Activated CD8-positive, alpha-beta T cell treated with anti-CD3 and anti-CD28 coated beads for 36 hours (primary cell): ENCODE results near the gene OBI1. TPM values are rescaled to one million over a fixed set of nuclear protein-coding genes. Genes with fewer than 3 reads are reported as not detected.

ENCODE experiments used
- ATAC-seq: fragments of 200-7000 bp; cut with Tn5 transposase; one replicate; pipeline ENCODE4 v1.10.0; 2021; ENCODE audit warnings: mild to moderate bottlenecking, moderate library complexity
- CTCF ChIA-PET: fragments of 350-600 bp; sonication (Branson Sonifier 250); formaldehyde crosslinking; loops from one replicate; lab custom pipeline; 2021; ENCODE audit warnings: antibody characterized with exemption; lab: Charles Lee
- POLR2A ChIA-PET: fragments of 350-600 bp; sonication (Branson Sonifier 250); formaldehyde crosslinking; loops from one replicate; lab custom pipeline; 2021; ENCODE audit warnings: antibody characterized with exemption; lab: Charles Lee
- DNase-seq: peaks from one replicate; pipeline ENCODE4 v3.0.0-alpha.2; 2020
- H3K27ac Mint-ChIP-seq: one replicate; pipeline ENCODE4 v1.8.0; 2021; ENCODE audit warnings: mild to moderate bottlenecking, mixed read lengths
- H3K27me3 Mint-ChIP-seq: one replicate; pipeline ENCODE4 v1.8.0; 2021; ENCODE audit warnings: mixed read lengths
- H3K36me3 Mint-ChIP-seq: one replicate; pipeline ENCODE4 v1.8.0; 2021; ENCODE audit warnings: low read depth, mixed read lengths
- H3K4me1 Mint-ChIP-seq: one replicate; pipeline ENCODE4 v1.8.0; 2021; ENCODE audit warnings: low read depth, mixed read lengths
- H3K4me3 Mint-ChIP-seq: one replicate; pipeline ENCODE4 v1.8.0; 2021; ENCODE audit warnings: mild to moderate bottlenecking, moderate library complexity, mixed read lengths
- H3K9me3 Mint-ChIP-seq: one replicate; pipeline ENCODE4 v1.8.0; 2021; ENCODE audit warnings: mixed read lengths
- CTCF ChIP-seq: fragments of 200-600 bp; IDR thresholded peaks from one replicate; pipeline ENCODE4 v1.8.0; 2022; ENCODE audit warnings: antibody characterized with exemption, mild to moderate bottlenecking
- intact Hi-C: fragments of 100-400 bp; cut with micrococcal nuclease; formaldehyde crosslinking; loops from one replicate; pipeline ENCODE4 v1.10.0; 2022
- total RNA-seq, 2 experiments: library from RNA; stranded (reverse); gene quantifications; one replicate each; pipeline ENCODE4 v1.2.3, GENCODE V29; 2021

OBI1 gene
- total RNA-seq, 2 experiments from 2014 or later, result 17.5 to 19.1 TPM

DNA sequence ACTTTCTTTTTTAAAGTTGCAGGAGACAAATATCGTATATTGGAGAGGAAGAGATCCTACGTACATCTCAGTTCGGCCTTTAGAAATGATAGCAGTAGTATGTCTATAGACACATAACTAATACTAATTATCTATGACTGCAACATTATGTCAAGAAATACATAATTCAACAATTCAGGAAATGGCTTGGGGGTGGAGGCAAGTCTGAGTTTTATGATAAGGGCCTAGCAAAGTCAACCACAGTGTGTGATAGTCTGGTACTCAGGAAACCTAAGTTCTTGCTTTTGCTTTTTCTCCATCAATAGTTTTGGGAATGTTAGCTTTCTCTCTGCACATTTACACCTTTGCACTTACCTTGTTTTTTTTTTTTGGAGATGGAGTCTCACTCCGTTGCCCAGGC is 27.5 kb upstream of the OBI1 start:
- Mint-ChIP-seq H3K4me3 (no peak overlapping the region), H3K27ac (no peak overlapping the region), H3K9me3 (peaks cover 3% of the 10 kb centered on the region), H3K4me1 (no peaks in the 10 kb centered on the region), H3K36me3 (no peaks in the 10 kb centered on the region), H3K27me3 (peaks cover 17% of the 10 kb centered on the region)
- intact Hi-C loops, result no loop called here
- DNase-seq (no peak), ATAC-seq (no peak)
- POLR2A ChIA-PET, result no interaction called here
- CTCF ChIA-PET, result no interaction called here
- no peak for TF ChIP-seq CTCF

- ChIA-PET POLR2A (no interaction called here), CTCF (no interaction called here)
- ATAC-seq (no peak), DNase-seq (no peak)
- Mint-ChIP-seq H3K27ac (no peak overlapping the region), H3K27me3 (peaks cover 11% of the 10 kb centered on the region), H3K36me3 (no peaks in the 10 kb centered on the region), H3K9me3 (peaks cover 3% of the 10 kb centered on the region), H3K4me3 (no peak overlapping the region), H3K4me1 (no peaks in the 10 kb centered on the region)
- intact Hi-C loops, result no loop called here
- no peak for TF ChIP-seq CTCF
Measured at GRCh38 chr13:78680576-78681350, 21.8 kb upstream of the OBI1 start.

DNA sequence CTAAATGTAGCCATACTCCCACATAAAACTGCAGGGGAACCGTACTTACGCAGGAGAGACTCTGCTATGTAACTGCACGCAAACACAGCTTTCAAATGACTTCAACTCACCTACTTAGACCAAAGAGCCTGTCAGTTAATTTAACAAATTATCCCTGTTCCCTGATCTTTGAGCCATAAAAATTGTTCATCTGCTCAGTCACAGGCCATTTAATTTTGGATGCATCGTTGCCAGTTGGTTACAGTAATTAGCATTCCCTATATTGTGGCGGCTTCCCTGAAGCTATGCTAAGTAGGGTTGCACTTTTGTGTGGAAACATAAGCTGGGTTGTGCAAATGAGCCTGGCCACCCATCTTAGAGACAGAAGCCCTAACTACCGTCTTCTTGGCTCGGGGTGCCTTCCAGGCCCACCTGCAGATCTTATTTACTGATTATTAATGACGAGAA is 21.2 kb upstream of the OBI1 start:
- no peak for TF ChIP-seq CTCF
- ChIA-PET CTCF (no interaction called here), POLR2A (no interaction called here)
- ATAC-seq, result no peak
- no peak for DNase-seq
- no peaks in the 10 kb centered on the region for H3K36me3 Mint-ChIP-seq
- peaks cover 7% of the 10 kb centered on the region for H3K27me3 Mint-ChIP-seq
- no peaks in the 10 kb centered on the region for H3K9me3 Mint-ChIP-seq
- no peaks in the 10 kb centered on the region for H3K4me1 Mint-ChIP-seq
- H3K27ac Mint-ChIP-seq, result no peak overlapping the region
- intact Hi-C loops, result no loop called here
- no peak overlapping the region for H3K4me3 Mint-ChIP-seq

DNA sequence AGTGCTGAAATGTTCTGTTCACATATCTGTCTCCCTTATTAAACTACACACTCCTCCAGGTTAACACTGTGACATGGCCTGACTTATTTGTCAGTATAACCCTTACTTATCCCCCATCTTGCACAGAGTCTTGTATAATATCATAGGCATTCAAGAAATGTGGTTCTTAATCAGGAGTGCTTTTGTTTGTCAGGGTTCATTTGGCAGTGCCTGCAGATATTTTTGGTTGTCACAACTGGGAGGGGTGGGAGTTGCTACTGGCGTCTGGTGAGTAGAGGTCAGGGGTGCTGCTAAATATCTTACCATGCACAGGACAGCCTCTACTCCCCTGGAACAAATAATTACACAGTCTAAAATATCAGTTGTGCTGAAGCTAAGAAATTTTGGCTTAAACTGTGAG is 20.4 kb upstream of the OBI1 start:
- intact Hi-C loops, result no loop called here
- Mint-ChIP-seq H3K4me1 (no peaks in the 10 kb centered on the region), H3K27ac (no peak overlapping the region), H3K27me3 (peaks cover 6% of the 10 kb centered on the region), H3K36me3 (no peaks in the 10 kb centered on the region), H3K4me3 (no peak overlapping the region), H3K9me3 (no peaks in the 10 kb centered on the region)
- ATAC-seq (no peak), DNase-seq (no peak)
- TF ChIP-seq CTCF, result no peak
- ChIA-PET CTCF (no interaction called here), POLR2A (no interaction called here)

- ChIA-PET CTCF (no interaction called here), POLR2A (no interaction called here)
- TF ChIP-seq CTCF, result no peak
- peaks cover 4% of the 10 kb centered on the region for H3K27me3 Mint-ChIP-seq
- H3K27ac Mint-ChIP-seq, result no peak overlapping the region
- ATAC-seq (no peak), DNase-seq (no peak)
- H3K4me1 Mint-ChIP-seq, result no peaks in the 10 kb centered on the region
- intact Hi-C loops, result no loop called here
- no peak overlapping the region for H3K4me3 Mint-ChIP-seq
- no peaks in the 10 kb centered on the region for H3K9me3 Mint-ChIP-seq
- no peaks in the 10 kb centered on the region for H3K36me3 Mint-ChIP-seq
Measured at GRCh38 chr13:78675112-78675511, 16.2 kb upstream of the OBI1 start.
